Immature natural killer cell (primary cell): ENCODE data around the gene PTPRD. TPM values are rescaled to one million over a fixed set of nuclear protein-coding genes. Genes with fewer than 3 reads are reported as not detected.

Source experiments
- DNase-seq, 3 donors: peaks; one replicate each; pipeline ENCODE4 v3.0.0; 2022; ENCODE audit warnings: mixed read lengths in 1 of 3
- H3K27ac Mint-ChIP-seq, 6 donors: one replicate each; pipeline ENCODE4 v1.8.0; 2020; ENCODE audit warnings: mixed read lengths in 6 of 6, mild to moderate bottlenecking in 5 of 6, inconsistent platforms in 4 of 6, moderate library complexity in 3 of 6
- H3K27me3 Mint-ChIP-seq, 3 donors: one replicate each; pipeline ENCODE4 v1.8.0; 2020 to 2021; ENCODE audit warnings: low read depth in 3 of 3, mild to moderate bottlenecking in 3 of 3, mixed read lengths in 3 of 3, moderate library complexity in 3 of 3, inconsistent platforms in 1 of 3
- H3K36me3 Mint-ChIP-seq, 3 donors: one replicate each; pipeline ENCODE4 v1.8.0; 2020; ENCODE audit warnings: mixed read lengths in 3 of 3, inconsistent platforms in 2 of 3, mild to moderate bottlenecking in 2 of 3
- H3K4me1 Mint-ChIP-seq, 2 donors: one replicate each; pipeline ENCODE4 v1.8.0; 2020; ENCODE audit warnings: inconsistent platforms in 2 of 2, mild to moderate bottlenecking in 2 of 2, mixed read lengths in 2 of 2, moderate library complexity in 1 of 2
- H3K4me3 Mint-ChIP-seq, 5 donors: one replicate each; pipeline ENCODE4 v1.8.0; 2020; ENCODE audit warnings: mild to moderate bottlenecking in 5 of 5, mixed read lengths in 5 of 5, inconsistent platforms in 3 of 5, moderate library complexity in 3 of 5
- H3K9me3 Mint-ChIP-seq, 6 donors: one replicate each; pipeline ENCODE4 v1.8.0; 2020; ENCODE audit warnings: mild to moderate bottlenecking in 6 of 6, mixed read lengths in 6 of 6, inconsistent platforms in 4 of 6, moderate library complexity in 3 of 6
- polyA plus RNA-seq, 3 donors: library from polyadenylated mRNA; unstranded; fragments of 300-500 nt; fragmentation: Illumina TruSeq; gene quantifications; one replicate each; pipeline ENCODE4 v1.2.3, GENCODE V29; 2021

PTPRD gene
- polyA plus RNA-seq, 3 donors from 2014 or later = not detected

GRCh38 chr9:8693464-8693863 lies 1919.3 kb downstream of the PTPRD start:
- no peak overlapping the region for H3K27ac Mint-ChIP-seq
- H3K9me3 Mint-ChIP-seq = peaks cover 0 to 4% (median 0%) of the 10 kb centered on the region in 6 donors
- no peaks in the 10 kb centered on the region for H3K4me1 Mint-ChIP-seq
- no peak for DNase-seq
- peaks cover 0 to 3% (median 0%) of the 10 kb centered on the region in 3 donors for H3K27me3 Mint-ChIP-seq
- H3K4me3 Mint-ChIP-seq = no peak overlapping the region
- no peaks in the 10 kb centered on the region for H3K36me3 Mint-ChIP-seq

DNA sequence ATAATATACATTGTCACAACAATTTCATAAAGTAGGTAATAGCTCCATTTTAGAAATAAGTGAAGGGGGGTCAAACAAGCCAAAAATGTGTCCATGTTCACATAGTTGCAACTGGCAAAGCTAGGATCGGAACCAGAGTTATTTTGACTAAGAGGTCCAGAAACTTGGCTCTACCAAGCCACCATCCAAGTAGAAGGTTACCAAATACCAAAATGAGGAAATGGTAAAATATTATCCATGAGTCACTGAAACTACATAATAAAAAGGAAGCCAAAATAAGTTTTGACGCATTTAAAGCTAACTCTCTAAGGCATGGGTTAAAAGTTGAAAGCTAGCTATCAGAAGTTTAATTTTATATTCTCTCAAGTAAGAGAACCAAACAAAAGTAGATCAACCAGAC lies 1926.3 kb downstream of the PTPRD start:
- Mint-ChIP-seq H3K9me3 (peaks cover 0 to 10% (median 2%) of the 10 kb centered on the region in 6 donors), H3K27ac (no peak overlapping the region), H3K27me3 (peaks cover 0 to 2% (median 1%) of the 10 kb centered on the region in 3 donors), H3K36me3 (no peaks in the 10 kb centered on the region), H3K4me3 (no peak overlapping the region), H3K4me1 (no peaks in the 10 kb centered on the region)
- DNase-seq = no peak

GRCh38 chr9:8685825-8686224 lies 1927.0 kb downstream of the PTPRD start:
- DNase-seq = no peak
- no peaks in the 10 kb centered on the region for H3K36me3 Mint-ChIP-seq
- H3K9me3 Mint-ChIP-seq = peaks cover 0 to 10% (median 2%) of the 10 kb centered on the region in 6 donors
- H3K4me1 Mint-ChIP-seq = no peaks in the 10 kb centered on the region
- H3K4me3 Mint-ChIP-seq = no peak overlapping the region
- H3K27me3 Mint-ChIP-seq = peaks cover 0 to 2% (median 1%) of the 10 kb centered on the region in 3 donors
- H3K27ac Mint-ChIP-seq = no peak overlapping the region

GRCh38 chr9:8684978-8685708 lies 1927.7 kb downstream of the PTPRD start:
- no peak overlapping the region for H3K27ac Mint-ChIP-seq
- H3K4me1 Mint-ChIP-seq = no peaks in the 10 kb centered on the region
- H3K36me3 Mint-ChIP-seq = no peaks in the 10 kb centered on the region
- H3K9me3 Mint-ChIP-seq = peaks cover 0 to 10% (median 2%) of the 10 kb centered on the region in 6 donors
- H3K27me3 Mint-ChIP-seq = peaks cover 0 to 2% (median 1%) of the 10 kb centered on the region in 3 donors
- no peak for DNase-seq
- H3K4me3 Mint-ChIP-seq = no peak overlapping the region

DNA sequence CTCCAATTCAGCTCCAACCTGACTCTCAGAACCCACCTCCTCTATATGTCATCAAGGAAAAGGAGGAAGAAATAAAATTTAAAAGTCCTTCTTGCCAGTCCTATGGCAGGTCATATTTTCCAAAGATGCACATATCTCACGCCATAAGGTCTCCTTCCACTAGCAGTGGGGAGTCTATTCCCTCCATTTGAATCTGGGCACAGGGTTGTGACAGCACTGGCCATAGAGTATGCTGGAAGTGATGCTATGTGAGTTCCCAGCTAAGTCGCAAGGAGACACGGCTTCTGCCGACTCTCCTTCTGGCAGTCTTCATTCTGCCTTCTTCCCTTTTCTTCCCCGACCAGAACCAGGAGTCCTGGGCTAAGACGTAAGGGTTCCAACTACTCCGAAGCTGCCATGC lies 1929.3 kb downstream of the PTPRD start:
- Mint-ChIP-seq H3K36me3 (no peaks in the 10 kb centered on the region), H3K4me1 (no peaks in the 10 kb centered on the region), H3K9me3 (peaks cover 0 to 10% (median 2%) of the 10 kb centered on the region in 6 donors), H3K27me3 (peaks cover 0 to 2% (median 1%) of the 10 kb centered on the region in 3 donors), H3K4me3 (no peak overlapping the region), H3K27ac (no peak overlapping the region)
- DNase-seq = no peak

DNA sequence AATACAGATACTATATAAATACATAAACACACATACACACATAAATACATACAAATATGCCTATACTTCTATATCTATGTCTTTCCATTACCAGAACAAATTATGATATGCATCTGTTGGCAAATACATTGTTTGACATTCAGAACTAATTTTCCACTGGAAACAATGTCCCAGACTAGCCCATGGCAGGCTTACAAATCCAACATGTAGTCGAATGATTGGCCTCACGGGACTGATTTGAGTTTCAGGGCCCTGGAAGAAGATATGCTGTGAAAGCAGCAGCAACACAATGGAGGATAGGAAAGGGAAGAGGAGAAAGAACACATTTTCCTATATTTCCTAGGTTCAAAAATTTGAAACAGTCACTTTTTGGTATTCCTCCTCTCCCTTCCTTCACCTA lies 1932.1 kb downstream of the PTPRD start:
- H3K36me3 Mint-ChIP-seq = no peaks in the 10 kb centered on the region
- no peaks in the 10 kb centered on the region for H3K4me1 Mint-ChIP-seq
- no peak overlapping the region for H3K27ac Mint-ChIP-seq
- H3K9me3 Mint-ChIP-seq = peaks cover 0 to 4% (median 0%) of the 10 kb centered on the region in 6 donors
- DNase-seq = no peak
- no peak overlapping the region for H3K4me3 Mint-ChIP-seq
- peaks cover 0 to 2% (median 1%) of the 10 kb centered on the region in 3 donors for H3K27me3 Mint-ChIP-seq

DNA sequence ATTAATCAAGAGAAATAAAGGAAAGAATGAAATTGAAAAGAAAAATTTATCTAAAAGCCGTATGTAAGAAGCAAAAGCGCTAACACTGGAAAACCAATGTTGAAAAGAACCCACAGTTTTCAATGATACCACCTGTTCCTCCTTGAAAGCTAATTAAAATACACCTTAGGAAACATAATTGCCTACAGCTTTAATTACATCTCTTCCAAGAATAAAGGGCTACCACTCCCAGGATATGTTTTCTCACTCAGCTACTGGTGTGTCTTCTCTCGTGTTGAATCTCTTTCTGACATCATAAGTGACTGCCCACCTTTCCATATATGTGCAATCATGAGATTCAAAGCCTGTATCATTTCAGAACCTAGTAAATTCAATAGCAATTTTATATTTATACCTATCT lies 1932.6 kb downstream of the PTPRD start:
- no peaks in the 10 kb centered on the region for H3K4me1 Mint-ChIP-seq
- H3K4me3 Mint-ChIP-seq = no peak overlapping the region

GRCh38 chr9:8679371-8679822 lies 1933.4 kb downstream of the PTPRD start:
- H3K27me3 Mint-ChIP-seq = peaks cover 0 to 2% (median 0%) of the 10 kb centered on the region in 3 donors
- no peak overlapping the region for H3K27ac Mint-ChIP-seq
- H3K4me3 Mint-ChIP-seq = no peak overlapping the region
- H3K36me3 Mint-ChIP-seq = no peaks in the 10 kb centered on the region
- peaks cover 0 to 4% (median 0%) of the 10 kb centered on the region in 6 donors for H3K9me3 Mint-ChIP-seq
- no peak for DNase-seq
- no peaks in the 10 kb centered on the region for H3K4me1 Mint-ChIP-seq

More for the DNA sequence above, 1932.6 kb downstream of the PTPRD start:
- Mint-ChIP-seq H3K27ac (no peak overlapping the region), H3K27me3 (peaks cover 0 to 2% (median 1%) of the 10 kb centered on the region in 3 donors), H3K9me3 (peaks cover 0 to 4% (median 0%) of the 10 kb centered on the region in 6 donors), H3K36me3 (no peaks in the 10 kb centered on the region)
- DNase-seq = no peak

- H3K4me3 Mint-ChIP-seq = no peak overlapping the region
- DNase-seq = no peak
- H3K27me3 Mint-ChIP-seq = peaks cover 0 to 1% (median 0%) of the 10 kb centered on the region in 3 donors
- no peak overlapping the region for H3K27ac Mint-ChIP-seq
- no peaks in the 10 kb centered on the region for H3K4me1 Mint-ChIP-seq
- peaks cover 0 to 4% (median 0%) of the 10 kb centered on the region in 6 donors for H3K9me3 Mint-ChIP-seq
- no peaks in the 10 kb centered on the region for H3K36me3 Mint-ChIP-seq
These were observed 1935.1 kb downstream of the PTPRD start for GRCh38 chr9:8677741-8678140.

GRCh38 chr9:8674536-8674935 lies 1938.3 kb downstream of the PTPRD start:
- no peaks in the 10 kb centered on the region for H3K4me1 Mint-ChIP-seq
- no peak for DNase-seq
- no peak overlapping the region for H3K4me3 Mint-ChIP-seq
- no peaks in the 10 kb centered on the region for H3K27me3 Mint-ChIP-seq
- peaks cover 0 to 4% (median under 1%) of the 10 kb centered on the region in 6 donors for H3K9me3 Mint-ChIP-seq
- H3K36me3 Mint-ChIP-seq = no peaks in the 10 kb centered on the region
- H3K27ac Mint-ChIP-seq = no peak overlapping the region

DNA sequence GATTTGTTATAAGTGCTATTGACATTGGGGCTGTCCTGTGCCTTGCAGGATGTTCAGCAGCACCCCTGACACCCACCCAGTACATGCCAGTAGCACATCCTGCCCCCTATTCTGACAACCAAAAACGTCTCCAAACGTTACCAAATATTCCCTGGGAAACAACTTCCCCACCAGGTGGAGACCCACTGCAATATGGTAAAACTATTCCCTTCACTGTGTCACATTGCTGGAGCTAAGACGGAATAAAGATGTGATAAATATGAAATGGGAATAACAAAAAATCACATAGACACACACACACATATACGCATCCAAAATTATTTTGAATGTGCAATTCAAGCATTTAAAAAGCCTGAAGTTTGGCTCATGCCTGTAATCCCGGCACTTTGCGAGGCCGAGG lies 1939.0 kb downstream of the PTPRD start:
- Mint-ChIP-seq H3K9me3 (peaks cover 0 to 4% (median under 1%) of the 10 kb centered on the region in 6 donors), H3K4me3 (no peak overlapping the region), H3K36me3 (no peaks in the 10 kb centered on the region), H3K27me3 (peaks cover 0 to 4% (median 3%) of the 10 kb centered on the region in 3 donors), H3K27ac (no peak overlapping the region), H3K4me1 (no peaks in the 10 kb centered on the region)
- DNase-seq = no peak

GRCh38 chr9:8670751-8671150 lies 1942.1 kb downstream of the PTPRD start:
- H3K9me3 Mint-ChIP-seq = peaks cover 0 to 5% (median under 1%) of the 10 kb centered on the region in 6 donors
- no peak overlapping the region for H3K4me3 Mint-ChIP-seq
- no peaks in the 10 kb centered on the region for H3K4me1 Mint-ChIP-seq
- no peaks in the 10 kb centered on the region for H3K36me3 Mint-ChIP-seq
- no peak overlapping the region for H3K27ac Mint-ChIP-seq
- H3K27me3 Mint-ChIP-seq = peaks cover 0 to 4% (median 3%) of the 10 kb centered on the region in 3 donors
- no peak for DNase-seq

DNA sequence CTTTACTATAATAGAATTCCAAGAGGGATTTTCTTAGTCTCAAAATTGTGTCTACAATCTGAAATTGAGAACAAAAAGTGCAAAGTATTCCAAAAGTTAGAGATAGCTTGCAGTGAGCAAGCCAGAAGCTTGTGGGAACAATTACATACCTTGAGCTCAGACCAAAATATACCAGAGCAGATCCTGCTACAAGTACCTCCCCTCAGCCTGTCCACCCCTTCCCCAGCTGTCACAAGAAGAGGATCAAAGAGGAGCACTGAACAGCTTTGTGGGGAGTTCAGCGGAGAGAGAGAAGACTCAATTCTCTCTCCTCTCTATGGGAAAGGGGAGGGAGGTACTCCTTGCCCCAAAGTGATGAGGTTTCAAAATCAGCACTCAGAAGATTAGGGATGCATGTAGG lies 1944.1 kb downstream of the PTPRD start:
- Mint-ChIP-seq H3K4me3 (no peak overlapping the region), H3K27ac (no peak overlapping the region), H3K36me3 (no peaks in the 10 kb centered on the region), H3K4me1 (no peaks in the 10 kb centered on the region), H3K9me3 (peaks cover 0 to 5% (median 3%) of the 10 kb centered on the region in 6 donors), H3K27me3 (peaks cover 0 to 6% (median 4%) of the 10 kb centered on the region in 3 donors)
- no peak for DNase-seq

DNA sequence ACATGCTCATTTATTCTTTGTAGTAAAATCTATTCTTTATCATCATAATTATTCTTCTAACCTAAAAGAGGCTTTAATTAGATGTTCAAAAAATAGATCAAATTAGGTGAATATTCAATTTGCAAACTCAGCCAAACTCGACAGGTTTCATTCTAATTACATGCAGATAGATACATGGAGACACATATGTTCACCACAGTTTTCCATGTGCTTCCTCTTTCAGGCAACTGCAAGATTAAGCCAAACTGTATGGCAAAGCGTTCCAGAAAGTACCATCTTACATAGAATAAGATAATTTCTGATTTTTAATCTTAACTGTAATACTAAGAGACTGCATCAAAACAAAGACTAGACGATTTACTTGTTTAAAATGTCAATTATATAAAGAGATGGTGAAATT lies 1944.6 kb downstream of the PTPRD start:
- no peak for DNase-seq
- H3K27ac Mint-ChIP-seq = no peak overlapping the region
- no peaks in the 10 kb centered on the region for H3K36me3 Mint-ChIP-seq
- H3K27me3 Mint-ChIP-seq = peaks cover 0 to 6% (median 4%) of the 10 kb centered on the region in 3 donors
- no peaks in the 10 kb centered on the region for H3K4me1 Mint-ChIP-seq
- peaks cover 0 to 5% (median 3%) of the 10 kb centered on the region in 6 donors for H3K9me3 Mint-ChIP-seq
- H3K4me3 Mint-ChIP-seq = no peak overlapping the region
